GM21381 (cell line): ENCODE results near the gene RNF115.

Experiments
- ATAC-seq: cut with Tn5 transposase; IDR thresholded peaks from one replicate; pipeline ENCODE4 v1.9.1; 2021; ENCODE audit warnings: mild to moderate bottlenecking, moderate library complexity; ENCODE audit not compliant: unreplicated experiment

RNF115 gene

DNA sequence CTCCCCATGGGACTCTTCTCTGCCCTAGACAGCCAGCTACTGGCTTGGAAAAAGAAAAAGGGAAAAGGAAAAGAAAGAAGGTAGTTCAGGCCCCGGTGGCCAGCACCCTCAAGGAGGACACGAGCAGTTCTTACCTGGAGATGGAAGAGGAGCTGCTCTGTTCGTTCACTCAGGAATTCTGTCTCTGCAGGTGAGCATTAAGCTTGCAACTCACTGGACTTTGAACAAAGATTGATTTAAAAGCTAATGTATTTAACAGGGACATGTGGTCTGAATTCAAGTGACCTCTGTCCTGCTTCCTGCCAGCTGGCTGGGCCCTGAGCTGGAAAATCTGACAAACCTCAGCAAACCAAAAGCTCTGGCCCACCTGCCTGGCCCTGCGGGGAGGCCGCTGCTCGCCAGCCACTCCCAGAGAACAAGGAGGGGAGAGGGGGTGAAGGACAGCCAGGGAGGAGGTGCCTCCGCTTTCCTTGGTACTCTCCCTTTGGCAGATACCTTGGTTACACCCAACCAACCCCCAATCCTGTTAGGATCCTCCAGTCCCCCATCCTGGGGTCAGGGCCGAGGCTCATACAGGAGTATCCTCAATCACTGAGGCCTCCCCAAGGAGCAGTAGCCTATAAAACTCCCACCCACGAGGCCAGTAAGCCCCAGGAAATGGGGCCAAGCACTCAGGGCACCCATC is 116.6 kb downstream of the RNF115 start, which contains the start of gene PDZK1:
TSS of gene PDZK1 (minus strand) at position 186 of the 685 bp plus-strand sequence. CDS start 19,347 bp downstream, outside the sequence.
- no peak for ATAC-seq

DNA sequence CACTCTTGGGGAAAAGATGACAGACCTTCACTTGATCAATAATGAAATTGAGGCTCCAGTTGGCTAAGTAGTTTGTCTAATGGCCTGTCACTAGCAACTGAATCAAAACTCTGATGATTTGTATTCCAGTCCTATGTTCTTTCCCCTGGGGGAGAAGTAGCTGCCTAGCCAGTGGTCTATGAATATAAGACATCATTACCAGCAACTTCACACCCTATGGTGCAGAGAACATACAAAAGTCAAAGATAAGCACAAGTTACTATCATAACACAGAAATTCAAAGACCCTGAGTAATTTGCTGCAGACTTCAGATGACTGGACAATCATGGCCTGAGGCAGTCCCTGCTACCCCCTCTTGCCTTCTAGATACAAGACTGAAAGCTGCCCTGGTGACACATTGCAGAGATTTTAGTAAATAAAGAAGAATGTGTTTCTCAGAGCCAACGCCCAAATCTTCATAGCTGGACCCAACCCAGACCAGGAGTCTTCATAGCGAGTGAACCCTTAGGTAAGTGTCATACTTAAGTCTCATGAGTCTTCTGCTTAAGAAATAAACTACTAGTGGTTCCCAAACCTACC is 117.7 kb downstream of the RNF115 start:
- ATAC-seq: no peak

GRCh38 chr1:145705622-145706021 is 118.3 kb downstream of the RNF115 start:
- ATAC-seq: no peak

DNA sequence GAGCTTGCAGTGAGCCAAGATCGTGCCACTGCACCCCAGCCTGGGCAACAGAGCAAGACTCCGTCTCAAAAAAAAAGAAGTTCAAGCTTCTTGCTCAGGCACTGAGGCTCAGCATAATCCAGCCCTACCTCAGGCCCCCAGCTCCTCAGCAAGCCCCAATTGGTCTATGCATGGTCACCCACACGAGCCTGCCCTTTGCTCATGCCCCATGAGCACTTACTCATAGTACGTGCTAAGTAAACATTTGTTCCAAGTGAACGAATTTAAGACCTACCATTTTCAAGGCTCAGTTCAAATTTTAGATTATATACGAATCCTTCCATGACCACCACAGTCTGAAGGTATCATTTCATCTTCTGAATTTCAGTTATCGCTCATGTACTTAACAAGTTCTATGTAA is 121.1 kb downstream of the RNF115 start:
- ATAC-seq: no peak

GRCh38 chr1:145702052-145702451 is 121.8 kb downstream of the RNF115 start:
- ATAC-seq: no peak

DNA sequence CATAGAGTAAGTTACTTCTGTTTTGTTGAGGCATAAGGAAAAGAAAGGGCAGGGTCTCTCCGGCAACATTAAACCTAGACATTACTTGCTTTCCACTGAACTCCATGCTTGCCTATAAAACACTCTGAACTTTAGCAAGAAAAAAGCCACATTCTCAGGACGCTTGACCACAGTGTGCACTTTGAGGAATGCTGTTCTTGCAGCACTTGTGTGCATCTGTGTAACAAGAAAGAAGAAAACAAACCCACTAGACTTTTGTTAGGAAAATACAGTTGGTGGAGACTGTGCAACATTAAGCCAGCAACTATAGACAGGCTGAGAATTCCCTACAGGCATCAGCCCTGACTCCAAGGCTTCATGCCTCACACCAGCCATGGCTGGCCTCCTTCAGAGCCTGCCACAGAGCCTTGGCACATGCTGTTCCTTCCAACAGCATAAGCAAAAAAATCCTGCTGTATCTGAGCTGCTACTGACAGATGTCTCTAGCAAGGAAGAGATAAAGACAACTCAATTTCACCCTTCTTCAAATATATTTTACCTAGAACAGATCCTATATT is 122.5 kb downstream of the RNF115 start:
- no peak for ATAC-seq

DNA sequence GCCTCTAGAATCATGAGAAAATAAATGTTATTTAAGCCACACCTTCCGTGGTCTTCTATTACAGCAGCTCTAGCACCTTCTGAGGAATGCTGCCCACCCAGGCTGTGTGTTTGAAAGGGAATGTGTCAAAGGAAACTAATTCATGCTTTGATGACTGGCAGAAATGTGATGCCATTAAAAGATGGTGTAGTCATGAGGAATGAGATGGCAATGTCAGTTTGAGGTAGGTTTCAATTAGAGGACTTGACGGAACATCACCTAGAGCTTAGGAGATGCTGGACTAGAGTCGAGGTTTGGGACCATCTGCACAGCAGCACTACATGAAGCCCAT is 127.3 kb downstream of the RNF115 start:
- ATAC-seq: no peak

- ATAC-seq: no peak
These were observed 127.9 kb downstream of the RNF115 start for GRCh38 chr1:145695821-145696629.

DNA sequence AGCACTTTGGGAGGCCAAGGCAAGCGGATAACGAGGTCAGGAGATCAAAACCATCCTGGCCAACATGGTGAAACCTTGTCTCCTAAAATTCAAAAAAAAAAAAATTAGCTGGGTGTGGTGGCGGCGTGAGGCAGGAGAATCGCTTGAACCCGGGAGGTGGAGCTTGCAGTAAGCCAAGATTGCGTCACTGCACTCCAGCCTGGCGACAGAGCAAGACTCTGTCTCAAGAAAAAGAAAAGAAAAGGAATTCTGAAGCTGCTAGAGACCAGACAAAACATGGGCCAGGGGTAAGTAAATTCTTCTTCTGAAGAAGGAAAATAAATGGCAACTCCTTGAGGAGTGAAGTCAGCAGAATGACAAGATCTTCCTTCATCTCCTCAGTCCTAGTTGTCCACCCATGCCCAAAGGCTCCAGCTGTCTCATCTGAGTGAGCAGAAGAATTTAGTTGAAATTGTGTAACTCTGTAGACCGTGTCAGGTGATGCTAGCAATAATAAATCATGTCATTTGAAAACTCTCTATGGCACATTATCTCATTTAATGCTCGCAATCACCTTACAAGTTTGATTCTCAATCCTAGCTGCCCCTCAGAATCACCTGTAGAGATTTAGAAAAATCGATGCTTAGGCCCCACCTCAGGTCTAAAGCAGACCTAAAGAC is 131.0 kb downstream of the RNF115 start:
- ATAC-seq: no peak

- peak; percentile 78 for ATAC-seq
These were observed 133.0 kb downstream of the RNF115 start for GRCh38 chr1:145690587-145691558.

- ATAC-seq: no peak
These were observed 134.0 kb downstream of the RNF115 start for GRCh38 chr1:145689922-145690321.

GRCh38 chr1:145688924-145689323 is 135.0 kb downstream of the RNF115 start:
- no peak for ATAC-seq
